ENCODE data around the gene ODF2.

The ODF2 gene

GRCh38 chr9:128540634-128541360, 85.0 kb downstream of the ODF2 start:
- no peak for FAIRE-seq

- no peak for FAIRE-seq
Observed at GRCh38 chr9:128546504-128546903, 90.7 kb downstream of the ODF2 start.

DNA sequence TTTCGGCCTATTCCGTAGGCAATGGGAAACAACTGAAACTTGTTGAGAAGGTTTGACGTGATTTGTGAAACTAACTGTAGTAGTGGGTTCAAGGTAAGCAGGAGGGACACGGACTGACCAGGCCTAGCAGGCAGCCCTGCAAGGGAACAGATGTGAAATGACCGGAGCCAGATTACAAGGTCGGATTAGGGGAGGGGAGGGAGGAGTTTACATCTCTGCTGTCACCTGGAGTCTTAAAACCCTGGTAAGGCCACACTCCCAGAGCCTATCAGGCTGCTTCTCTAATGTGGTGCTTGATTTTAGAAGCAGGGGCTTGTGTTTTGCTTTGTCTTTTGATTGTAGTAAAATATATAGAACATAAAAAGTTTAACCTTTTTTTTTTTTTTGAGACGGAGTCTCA, 93.1 kb downstream of the ODF2 start:
- FAIRE-seq: no peak

GRCh38 chr9:128550226-128550625, 94.4 kb downstream of the ODF2 start:
- no peak for FAIRE-seq

Data from colon (tissue), 2 donors.